GM19240 (cell line): ENCODE data around the gene AFF3.
"Not testable (repeated sequence)": the region's sequence is repeated elsewhere in the genome, so short reads cannot be mapped to it uniquely, and the experiment has no call there.

Experiments
- DNase-seq: peaks from one replicate; pipeline ENCODE4 v3.0.0; 2011; ENCODE audit warnings: low spot score; ENCODE audit not compliant: insufficient read length

The AFF3 gene

DNA sequence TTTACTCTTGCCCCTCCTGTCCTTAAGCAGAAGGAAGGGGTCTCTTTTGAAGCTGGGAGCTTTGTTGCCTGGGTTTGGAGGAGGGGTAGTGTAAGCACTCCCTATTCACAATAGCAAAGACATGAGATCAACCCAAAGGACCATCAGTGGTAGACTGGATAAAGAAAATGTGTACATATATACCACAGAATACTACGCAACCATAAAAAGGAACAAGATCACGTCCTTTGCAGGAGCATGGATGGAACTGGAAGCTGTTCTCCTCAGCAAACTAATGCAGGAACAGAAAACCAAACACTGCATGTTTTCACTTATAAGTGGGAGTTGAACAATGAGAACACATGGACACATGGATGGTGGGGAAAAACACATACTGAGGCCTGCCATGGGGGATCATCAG is 371.5 kb downstream of the AFF3 start:
- no peak for DNase-seq

DNA sequence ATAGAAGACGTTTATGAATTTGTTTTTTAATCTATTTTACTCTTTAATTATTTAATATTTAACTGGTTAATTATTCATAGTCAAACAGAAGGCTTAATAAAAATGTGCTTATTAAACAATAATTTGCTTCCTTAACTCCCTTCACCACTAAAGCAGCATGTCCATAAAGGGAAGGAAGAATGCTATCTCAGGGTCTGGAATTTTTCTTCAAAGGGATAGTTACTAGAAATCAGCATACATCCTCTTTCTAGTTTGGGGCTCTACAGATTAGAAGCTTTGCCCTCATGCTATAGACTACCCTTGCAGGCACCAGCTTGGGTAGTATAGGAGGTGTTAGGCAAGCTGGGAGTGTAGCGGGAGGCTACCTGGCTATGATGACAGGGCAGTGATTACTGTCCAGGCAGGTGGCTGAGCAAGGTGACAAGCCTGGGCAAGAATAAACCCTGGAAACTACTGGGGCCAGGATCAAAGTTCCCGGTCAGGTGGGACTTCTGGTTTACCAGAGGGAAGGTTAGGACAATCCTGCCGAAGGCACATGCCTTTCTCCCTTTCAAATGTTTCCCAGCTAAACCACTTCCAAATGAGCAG is 376.6 kb downstream of the AFF3 start:
- DNase-seq: no peak

DNA sequence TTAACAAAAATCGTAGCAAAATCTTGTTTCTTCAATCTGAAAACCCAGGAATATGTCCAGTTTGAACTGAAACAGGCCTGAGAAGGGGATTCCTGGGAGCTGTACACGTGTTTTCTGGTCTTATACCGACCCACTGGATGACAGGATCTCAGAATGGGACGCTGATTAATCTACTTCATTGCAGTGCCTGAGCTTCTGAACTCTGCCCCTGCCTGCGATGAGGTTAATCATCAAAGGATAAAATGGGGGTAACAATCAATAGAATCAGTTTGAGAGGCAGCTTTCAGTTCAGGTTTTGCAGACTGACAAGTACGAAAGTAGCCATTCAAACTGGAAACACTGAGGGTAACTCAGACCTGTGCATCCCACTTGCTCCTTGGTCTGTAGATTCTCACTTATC is 378.6 kb downstream of the AFF3 start:
- DNase-seq: no peak

DNA sequence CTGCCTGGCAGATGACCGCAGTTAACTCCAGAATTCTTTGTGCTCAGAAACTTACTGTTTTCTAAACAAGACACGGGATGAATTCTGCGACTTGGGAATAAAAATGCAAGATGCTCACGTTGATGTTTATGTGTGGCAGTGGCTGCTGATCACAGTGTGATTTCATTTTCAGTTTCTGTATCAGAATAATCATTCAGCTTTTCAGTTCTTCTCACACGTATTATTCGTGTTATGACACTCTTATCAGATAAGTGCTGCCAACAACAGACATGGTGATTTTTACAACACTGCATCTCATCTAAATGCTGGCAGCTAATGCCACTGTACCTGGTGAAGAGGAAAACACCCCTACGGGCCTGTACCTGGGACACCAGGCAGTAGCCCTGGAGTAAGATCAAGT is 379.7 kb downstream of the AFF3 start:
- DNase-seq: no peak

DNA sequence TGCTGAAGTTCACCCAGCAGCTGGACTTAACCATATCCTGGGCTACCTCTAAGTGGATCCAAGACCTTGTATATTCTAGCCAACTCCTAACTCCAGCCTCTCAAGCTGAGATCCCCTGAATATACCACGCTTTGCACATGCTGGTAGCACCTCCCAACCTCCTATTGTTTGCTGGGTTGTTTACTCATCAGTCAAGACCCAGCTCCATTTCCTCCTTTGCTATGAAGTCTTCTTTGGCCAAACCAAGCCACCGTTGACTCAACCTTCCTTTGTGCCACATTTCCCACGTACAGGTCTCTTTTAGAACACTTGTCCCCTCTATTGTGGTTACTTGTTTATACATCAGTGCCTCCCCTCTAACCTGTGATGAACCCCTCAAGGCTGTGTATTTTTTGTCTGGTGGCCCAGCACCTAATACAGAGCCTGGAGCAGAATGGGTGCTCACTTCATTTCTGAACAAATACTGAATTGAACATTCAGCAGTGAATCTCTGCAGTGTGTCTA is 384.7 kb downstream of the AFF3 start:
- no peak for DNase-seq

DNA sequence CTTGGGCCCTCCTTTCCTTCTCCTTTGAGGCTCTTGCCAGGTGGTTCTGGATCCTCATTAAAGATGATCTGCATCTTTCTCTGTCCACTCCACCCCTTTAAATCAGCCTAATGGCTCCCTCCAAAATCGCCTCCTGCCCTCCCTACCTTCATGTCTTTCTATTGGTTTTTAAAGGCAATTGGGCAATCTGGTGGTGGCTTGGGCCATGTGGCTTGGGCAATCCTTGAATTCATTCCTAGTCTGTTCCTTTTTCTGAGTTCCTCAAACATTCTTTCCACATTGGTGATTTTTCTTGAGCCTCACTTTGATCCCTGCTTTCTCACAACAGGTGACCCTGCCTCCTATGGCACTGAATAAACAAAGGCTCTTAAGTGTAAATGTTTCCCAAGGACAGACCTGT is 386.3 kb downstream of the AFF3 start:
- no peak for DNase-seq

DNA sequence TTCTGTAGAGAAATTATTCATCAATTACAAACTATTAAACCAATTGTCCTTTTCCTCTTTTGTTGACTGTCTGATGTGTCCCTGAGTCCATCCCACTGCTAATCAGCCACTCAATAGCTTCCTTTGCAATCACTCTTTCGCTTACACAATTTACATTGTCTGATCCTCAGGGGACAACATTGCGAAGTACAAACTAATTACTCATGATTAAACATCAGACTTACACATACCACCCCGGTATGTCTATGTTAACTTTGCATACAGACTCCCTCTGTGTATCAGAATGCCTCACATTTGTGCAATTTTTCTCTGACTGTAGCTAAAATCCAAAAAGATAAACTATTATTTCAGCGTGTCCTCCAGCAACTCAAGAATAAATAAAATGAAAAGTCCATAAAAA is 388.2 kb downstream of the AFF3 start:
- DNase-seq: no peak

DNA sequence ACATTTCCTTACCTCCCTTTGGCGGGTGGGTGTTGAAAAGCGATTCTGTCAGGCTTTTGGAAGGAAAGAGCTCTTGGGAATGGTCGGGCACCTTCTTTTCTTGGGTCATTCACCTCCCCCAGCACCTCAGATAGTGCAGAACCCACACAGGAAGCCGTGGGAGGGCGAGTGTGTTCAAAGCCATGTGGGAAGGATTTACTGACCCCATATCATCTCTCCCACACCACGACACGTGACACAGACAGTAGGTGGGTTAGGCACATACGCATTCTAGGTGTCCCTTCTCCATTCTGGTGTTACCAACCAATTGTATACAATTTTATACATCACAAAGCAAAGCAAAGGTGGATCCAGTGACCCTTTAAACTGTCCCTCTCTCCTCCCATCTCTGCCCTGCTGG is 388.9 kb downstream of the AFF3 start:
- no peak for DNase-seq

DNA sequence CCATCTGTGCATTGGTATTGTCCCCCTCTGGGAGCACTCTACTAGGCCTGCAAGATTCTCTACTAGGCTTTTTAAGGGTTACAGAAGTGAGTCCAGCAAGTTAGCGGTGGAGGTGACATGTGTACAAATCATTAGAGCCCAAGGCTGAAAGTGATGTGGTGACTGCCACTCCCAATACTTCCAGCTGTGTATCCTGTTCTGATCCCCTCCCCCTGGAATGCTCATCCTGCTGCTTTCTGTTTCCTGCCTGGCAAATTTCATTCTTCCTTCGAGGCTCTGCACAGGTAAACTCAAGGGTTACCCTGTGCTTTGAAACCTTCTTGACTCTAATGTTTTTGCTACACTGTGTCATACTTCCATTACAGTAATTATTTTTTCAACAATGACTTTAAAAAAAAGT is 394.0 kb downstream of the AFF3 start:
- DNase-seq: no peak

DNA sequence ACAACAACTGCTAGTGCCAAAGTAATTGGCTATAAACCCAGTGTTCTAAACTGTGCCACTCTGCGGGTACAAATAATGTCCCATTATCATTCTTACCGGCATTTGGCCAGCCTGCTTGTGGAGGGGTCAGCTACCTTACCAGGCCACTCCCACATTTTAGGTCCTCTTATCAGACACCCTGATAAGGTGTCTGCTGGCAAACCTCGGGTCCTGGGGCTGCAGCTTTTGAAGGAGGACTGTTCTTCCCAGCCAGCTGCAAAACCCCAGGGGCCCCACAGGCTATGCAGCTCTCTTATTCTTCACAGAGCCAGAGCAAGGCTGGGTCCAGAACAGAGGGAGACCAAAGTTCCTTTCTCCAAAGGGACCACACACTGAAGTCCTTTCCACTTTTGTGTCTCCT is 394.5 kb downstream of the AFF3 start:
- no peak for DNase-seq

DNA sequence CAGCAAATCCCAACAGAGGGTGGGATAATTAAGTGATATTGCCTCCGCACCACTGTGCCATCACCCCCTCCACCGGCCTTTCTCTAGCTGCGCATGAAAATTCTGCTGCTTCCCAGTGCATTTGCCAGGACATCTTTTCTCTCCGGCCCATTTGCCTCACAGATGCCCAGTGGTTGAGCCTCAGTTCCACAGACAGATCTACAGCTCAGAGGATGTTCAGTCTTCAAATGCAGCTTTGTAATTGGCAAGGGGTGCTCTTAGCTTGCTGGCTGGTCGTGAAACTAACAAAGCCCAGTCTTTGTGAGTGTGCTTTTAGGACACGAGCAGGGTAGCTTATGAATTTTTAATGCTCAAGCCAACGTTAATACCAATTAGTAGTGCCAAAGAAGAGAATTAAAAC is 399.2 kb downstream of the AFF3 start:
- DNase-seq: no peak

DNA sequence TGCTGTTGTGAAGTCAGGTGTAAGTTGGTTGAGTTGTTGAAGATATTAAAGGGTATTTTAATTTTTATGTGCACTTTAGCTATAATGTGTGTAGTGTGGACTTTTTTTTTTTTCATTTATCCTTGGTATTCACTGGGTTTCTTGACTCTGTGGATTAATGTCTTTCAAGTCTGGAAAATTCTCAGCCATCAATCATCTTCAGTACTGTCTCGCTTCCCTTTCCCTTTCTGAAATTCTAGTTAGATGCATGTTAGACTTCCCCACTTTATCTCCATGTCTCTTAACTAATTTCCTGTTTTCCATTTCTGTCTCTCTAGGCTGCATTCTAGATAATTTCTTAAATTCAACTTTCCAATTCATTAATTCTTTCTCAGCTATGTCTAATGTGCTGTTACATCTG is 404.9 kb downstream of the AFF3 start:
- DNase-seq: no peak

DNA sequence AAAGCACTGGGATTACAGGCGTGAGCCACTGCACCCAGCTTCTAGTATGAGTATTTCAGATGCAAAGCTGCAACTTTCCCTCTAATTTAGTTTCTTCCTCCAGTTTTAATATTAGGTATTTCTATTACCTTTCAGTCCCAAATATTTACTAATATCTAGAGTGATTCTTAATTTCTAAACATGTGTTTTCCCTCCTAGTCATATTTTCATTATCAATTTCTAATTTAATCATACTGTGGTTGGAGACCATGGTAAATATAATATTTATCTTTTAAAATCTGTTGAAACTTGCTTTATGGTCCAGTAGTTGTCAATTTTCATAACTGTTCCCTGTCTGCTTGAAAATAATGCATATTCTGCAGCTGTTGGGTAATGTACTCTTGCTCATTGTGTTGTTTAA is 406.6 kb downstream of the AFF3 start:
- DNase-seq: no peak

DNA sequence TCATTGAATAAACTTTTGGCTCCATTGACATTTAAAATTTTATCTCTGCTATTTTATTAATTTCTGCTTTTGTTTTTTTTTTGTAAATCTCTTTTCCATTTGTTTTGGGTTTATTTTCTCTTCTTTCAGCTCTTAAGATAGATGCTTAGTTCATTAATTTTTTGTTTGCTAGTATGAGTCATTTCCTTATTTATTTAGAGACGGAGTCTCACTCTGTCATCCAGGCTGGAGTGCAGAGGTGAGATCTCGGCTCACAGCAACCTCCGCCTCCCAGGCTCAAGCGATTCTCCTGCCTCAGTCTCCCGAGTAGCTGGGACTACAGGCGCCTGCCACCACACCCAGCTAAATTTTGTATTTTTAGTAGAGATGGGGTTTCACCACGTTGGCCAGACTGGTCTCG is 407.1 kb downstream of the AFF3 start:
- not testable (repeated sequence) for DNase-seq

DNA sequence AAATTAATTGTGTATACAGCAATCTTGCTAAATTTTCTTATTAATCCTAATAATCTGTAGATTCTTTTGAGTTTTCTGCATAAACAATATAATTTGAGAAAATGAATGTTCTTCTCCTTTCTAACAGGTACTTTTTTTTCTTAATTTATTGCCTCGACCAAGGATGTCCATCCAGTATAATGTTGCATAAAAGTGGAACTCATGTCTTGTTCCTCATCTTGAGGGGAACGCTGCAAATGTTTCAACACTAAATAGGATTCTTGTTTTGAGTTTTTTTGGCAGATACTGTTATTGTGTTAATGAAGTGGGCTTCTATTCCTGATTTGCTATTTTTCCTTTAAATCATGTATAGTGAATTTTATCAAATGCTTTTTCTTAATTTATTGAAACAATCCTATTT is 408.2 kb downstream of the AFF3 start:
- DNase-seq: no peak

DNA sequence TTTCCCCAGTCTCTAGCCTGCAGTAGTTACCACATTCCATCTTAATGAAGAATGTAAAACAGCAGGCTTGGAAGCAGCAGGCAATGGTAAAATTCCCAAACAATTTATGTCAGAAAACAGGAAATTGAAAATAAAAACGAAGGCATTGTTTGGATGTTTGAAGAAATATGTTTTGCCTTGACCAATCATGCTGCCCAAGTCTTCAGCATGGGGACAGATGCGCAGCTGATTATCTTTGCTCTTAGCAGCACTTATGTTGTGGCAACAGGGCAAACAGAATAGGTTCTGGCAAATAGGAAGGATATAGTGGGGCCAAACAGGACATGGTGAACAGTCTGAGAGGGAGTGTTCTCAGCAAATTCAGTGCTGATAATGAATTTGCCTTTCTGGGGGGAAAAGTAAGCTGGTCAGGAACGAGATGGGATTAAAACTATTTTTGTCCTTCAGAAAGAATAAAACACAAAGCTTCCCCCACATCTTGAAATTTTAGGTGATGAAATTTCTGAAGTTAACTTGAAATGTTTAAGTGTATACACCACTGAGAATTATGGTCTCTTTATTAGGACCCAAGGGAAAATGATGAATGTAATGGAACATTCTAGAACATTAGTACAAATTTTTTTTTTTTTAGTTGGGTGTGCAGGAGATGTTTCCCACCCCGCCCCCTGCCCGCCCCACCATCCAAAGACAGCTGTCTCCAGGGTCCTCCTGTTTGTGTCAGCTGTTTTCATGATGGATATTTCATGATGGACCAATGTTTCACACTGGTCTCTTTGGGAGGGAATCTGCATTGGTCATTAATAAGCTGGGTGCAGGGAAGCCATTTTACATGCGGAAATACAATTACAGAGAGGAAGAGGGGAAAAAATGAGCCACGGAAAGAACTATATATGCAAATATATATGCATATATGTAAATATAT is 413.0 kb downstream of the AFF3 start:
- DNase-seq: no peak

DNA sequence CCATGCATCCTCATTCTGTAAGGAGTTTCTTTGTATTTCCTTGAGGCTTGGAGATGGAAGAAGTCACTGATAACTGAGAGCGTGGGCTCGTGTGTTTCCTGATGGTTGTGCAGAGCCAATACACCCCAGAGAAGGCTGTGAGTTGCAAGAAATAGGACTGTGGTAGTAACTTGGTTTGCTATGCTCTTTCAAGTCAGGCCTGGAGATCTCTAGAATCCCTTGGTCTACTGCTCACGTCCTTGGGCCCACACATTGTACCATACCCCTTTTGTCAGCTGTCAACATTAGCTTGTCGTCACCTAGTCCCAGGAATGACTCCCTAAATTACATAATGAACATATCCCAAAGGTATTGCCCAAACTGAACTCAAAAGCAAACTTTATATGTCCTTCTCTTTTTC is 414.2 kb downstream of the AFF3 start:
- no peak for DNase-seq

DNA sequence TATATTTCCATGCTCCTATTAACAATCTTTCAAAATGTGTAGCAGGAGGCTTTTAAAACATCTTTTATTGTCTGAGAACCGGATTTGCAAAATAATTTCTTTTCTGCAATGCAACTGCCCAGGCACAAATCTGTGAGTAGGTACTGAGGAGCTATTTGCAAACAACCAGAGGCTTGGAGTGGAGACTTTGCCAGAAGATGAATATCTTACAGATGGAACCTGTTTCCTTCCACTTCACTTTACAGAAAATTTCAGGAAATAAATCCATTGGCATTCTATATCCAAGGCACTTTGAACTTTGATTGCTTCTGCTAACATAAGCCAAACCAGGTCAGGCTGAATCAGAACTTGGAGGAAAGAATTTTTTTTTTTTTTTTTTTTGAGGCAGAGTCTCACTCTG is 415.2 kb downstream of the AFF3 start:
- DNase-seq: no peak

DNA sequence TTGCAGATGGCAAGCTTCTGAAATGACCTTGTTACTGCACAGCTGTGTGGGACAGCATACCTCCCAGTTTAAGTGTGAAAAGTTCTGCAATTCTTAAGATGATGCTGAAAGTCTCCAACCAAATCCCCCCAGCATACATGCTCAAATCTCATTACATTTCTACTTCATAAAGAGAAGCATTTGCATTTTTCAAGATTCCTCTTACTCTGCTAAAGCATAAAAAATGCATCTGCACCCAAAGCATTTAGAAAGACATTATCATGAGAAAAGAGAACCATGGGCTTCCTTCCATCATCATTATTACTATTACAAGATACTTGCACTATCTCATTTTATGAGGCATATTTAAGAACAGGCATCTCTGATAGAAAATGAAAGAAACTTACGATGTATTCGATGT is 415.7 kb downstream of the AFF3 start:
- no peak for DNase-seq

DNA sequence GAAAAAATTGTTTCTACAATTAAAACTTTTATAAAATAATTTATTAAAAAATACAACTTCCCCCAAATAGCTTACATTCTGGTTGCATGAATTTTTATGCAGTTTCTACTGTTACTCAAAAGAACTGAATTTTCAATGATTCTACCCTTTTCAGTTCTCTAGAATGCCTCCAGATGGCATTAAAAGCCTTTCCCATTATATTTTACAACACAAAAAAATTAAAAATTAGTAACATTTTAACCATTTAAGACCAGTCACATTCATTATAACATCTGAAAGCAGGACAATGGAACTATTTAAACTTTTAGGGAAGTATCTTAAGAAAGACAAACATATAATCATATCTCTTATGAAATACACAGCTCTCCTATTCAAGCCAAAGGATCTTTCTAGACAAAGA is 416.6 kb downstream of the AFF3 start:
- no peak for DNase-seq

DNA sequence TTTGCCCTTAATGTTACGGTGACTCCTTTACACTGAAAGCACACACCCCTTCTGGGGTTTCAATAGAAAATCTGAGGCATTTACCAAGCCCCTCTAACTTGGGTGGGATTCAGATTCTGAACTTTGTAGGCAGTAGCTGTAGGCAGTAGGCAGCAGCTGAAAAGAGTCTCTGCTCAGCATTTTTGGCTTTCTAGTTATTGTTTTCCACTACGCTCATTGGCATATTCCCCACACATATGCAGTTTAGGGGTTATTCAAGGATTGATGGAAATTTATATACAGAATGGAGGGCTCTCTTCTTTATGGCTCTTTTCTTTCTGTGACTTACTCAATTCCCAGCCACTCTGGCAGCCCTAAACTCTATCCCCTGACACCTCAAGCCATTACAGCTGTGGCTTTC is 419.9 kb downstream of the AFF3 start:
- no peak for DNase-seq

DNA sequence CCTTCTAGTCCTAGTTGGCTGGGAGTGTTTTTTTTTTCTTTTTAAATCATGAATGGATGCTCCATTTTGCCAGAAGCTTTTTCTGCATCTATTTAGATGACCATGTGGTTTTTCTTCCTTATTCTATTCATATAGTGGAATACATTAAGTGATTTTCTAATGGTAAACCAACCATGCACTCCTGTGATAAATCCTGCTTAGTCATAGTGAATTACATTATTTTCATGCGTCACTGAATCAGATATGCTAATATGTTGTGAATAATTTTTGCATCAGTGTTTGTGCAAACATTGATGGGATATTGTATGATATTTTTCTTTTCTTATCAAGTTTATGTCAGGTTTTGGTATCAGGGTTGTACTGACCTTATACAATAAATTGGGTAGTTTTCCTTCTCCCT is 423.3 kb downstream of the AFF3 start:
- no peak for DNase-seq

DNA sequence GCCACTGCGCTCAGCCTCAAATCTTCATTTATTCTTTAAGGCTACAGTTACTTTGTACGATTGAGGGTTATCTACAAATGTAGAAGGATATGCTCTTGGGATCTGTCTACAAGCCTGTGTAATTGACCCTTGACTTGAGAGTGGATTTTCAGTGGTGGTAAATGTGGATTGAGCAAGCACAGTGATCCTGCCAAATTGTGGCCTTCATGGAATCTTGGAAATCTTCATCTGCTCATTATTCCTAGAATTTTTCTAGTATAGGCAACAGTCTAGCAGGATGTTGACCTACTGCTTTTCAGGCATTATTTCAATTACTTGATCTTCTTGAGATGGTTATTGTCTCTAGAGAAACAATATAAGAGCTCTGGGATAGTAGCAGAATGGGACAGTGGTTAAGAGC is 426.4 kb downstream of the AFF3 start:
- DNase-seq: no peak
